Measurements from ENCODE around the gene APBB2.

Gene APBB2

GRCh38 chr4:40987151-40987550 is 227.2 kb downstream of the APBB2 start:
- Histone ChIP-seq H3K27ac (ENCODE audit: poor library complexity, severe bottlenecking) (no peak overlapping the region), H3K36me3 (ENCODE audit: low read depth) (peaks cover 35% of the 10 kb centered on the region), H3K4me3 (ENCODE audit: severe bottlenecking) (no peak overlapping the region), H3K9me3 (ENCODE audit: severe bottlenecking) (no peaks in the 10 kb centered on the region), H3K27me3 (ENCODE audit: insufficient read depth, poor library complexity, severe bottlenecking) (no peaks in the 10 kb centered on the region), H3K4me1 (ENCODE audit: insufficient read depth, poor library complexity, severe bottlenecking) (peaks cover 23% of the 10 kb centered on the region)
- no peak for TF ChIP-seq CTCF (IDR thresholded peaks at IDR 0.05; ENCODE audit: poor library complexity, severe bottlenecking)
- no peak for ATAC-seq (ENCODE audit: low read depth)
- DNase-seq (ENCODE audit: low spot score), result no peak

GRCh38 chr4:40986375-40986774 is 228.0 kb downstream of the APBB2 start:
- H3K36me3 ChIP-seq (ENCODE audit: low read depth), result peaks cover 29% of the 10 kb centered on the region
- DNase-seq (ENCODE audit: low spot score) (no peak), ATAC-seq (ENCODE audit: low read depth) (no peak)
- H3K4me1 ChIP-seq (ENCODE audit: insufficient read depth, poor library complexity, severe bottlenecking), result peaks cover 15% of the 10 kb centered on the region
- no peaks in the 10 kb centered on the region for H3K27me3 ChIP-seq (ENCODE audit: insufficient read depth, poor library complexity, severe bottlenecking)
- no peak overlapping the region for H3K27ac ChIP-seq (ENCODE audit: poor library complexity, severe bottlenecking)
- TF ChIP-seq CTCF (IDR thresholded peaks at IDR 0.05; ENCODE audit: poor library complexity, severe bottlenecking), result no peak
- H3K4me3 ChIP-seq (ENCODE audit: severe bottlenecking), result no peak overlapping the region
- H3K9me3 ChIP-seq (ENCODE audit: severe bottlenecking), result no peaks in the 10 kb centered on the region

- Histone ChIP-seq H3K4me3 (ENCODE audit: severe bottlenecking) (no peak overlapping the region), H3K27me3 (ENCODE audit: insufficient read depth, poor library complexity, severe bottlenecking) (no peaks in the 10 kb centered on the region), H3K9me3 (ENCODE audit: severe bottlenecking) (no peaks in the 10 kb centered on the region), H3K36me3 (ENCODE audit: low read depth) (peaks cover 28% of the 10 kb centered on the region), H3K27ac (ENCODE audit: poor library complexity, severe bottlenecking) (no peak overlapping the region), H3K4me1 (ENCODE audit: insufficient read depth, poor library complexity, severe bottlenecking) (no peaks in the 10 kb centered on the region)
- ATAC-seq (ENCODE audit: low read depth), result no peak
- no peak for TF ChIP-seq CTCF (IDR thresholded peaks at IDR 0.05; ENCODE audit: poor library complexity, severe bottlenecking)
- no peak for DNase-seq (ENCODE audit: low spot score)
Observed at GRCh38 chr4:40984051-40984450, 230.3 kb downstream of the APBB2 start.

GRCh38 chr4:40980318-40980883 is 233.9 kb downstream of the APBB2 start:
- Histone ChIP-seq H3K4me3 (ENCODE audit: severe bottlenecking) (no peak overlapping the region), H3K9me3 (ENCODE audit: severe bottlenecking) (no peaks in the 10 kb centered on the region), H3K27ac (ENCODE audit: poor library complexity, severe bottlenecking) (no peak overlapping the region), H3K27me3 (ENCODE audit: insufficient read depth, poor library complexity, severe bottlenecking) (no peaks in the 10 kb centered on the region), H3K4me1 (ENCODE audit: insufficient read depth, poor library complexity, severe bottlenecking) (peaks cover 6% of the 10 kb centered on the region), H3K36me3 (ENCODE audit: low read depth) (peaks cover 29% of the 10 kb centered on the region)
- DNase-seq (ENCODE audit: low spot score) (no peak), ATAC-seq (ENCODE audit: low read depth) (no peak)
- peak; percentile 39 for TF ChIP-seq CTCF (IDR thresholded peaks at IDR 0.05; ENCODE audit: poor library complexity, severe bottlenecking)

GRCh38 chr4:40978548-40978947 is 235.8 kb downstream of the APBB2 start:
- H3K27me3 ChIP-seq (ENCODE audit: insufficient read depth, poor library complexity, severe bottlenecking), result no peaks in the 10 kb centered on the region
- H3K4me3 ChIP-seq (ENCODE audit: severe bottlenecking), result no peak overlapping the region
- H3K4me1 ChIP-seq (ENCODE audit: insufficient read depth, poor library complexity, severe bottlenecking), result peaks cover 6% of the 10 kb centered on the region
- no peak for TF ChIP-seq CTCF (IDR thresholded peaks at IDR 0.05; ENCODE audit: poor library complexity, severe bottlenecking)
- ATAC-seq (ENCODE audit: low read depth) (no peak), DNase-seq (ENCODE audit: low spot score) (no peak)
- no peaks in the 10 kb centered on the region for H3K9me3 ChIP-seq (ENCODE audit: severe bottlenecking)
- H3K27ac ChIP-seq (ENCODE audit: poor library complexity, severe bottlenecking), result peak overlapping the region; percentile 55
- H3K36me3 ChIP-seq (ENCODE audit: low read depth), result peaks cover 15% of the 10 kb centered on the region

All from RWPE2 (cell line).